ENCODE data around the gene BMP4.

DNA sequence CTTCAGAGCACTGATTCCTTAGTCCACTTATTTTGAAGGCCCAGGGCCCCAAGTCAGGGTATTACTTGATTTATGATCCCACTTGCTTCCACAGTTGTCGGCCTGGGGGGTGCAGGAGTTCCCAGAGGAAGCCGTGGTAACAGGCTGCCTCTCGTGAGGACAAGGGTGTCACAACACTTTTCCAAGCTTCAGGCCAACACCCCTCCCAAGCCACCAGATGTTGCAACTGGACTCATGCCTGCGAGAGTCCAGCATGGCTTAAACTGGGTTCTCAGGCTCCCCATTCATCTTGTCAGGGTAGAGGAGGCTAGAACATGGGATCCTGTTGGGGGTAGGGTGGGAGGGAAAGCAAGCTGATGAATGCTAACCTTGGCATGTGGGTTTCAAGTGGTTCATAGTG is 56.1 kb downstream of the BMP4 start:
- TF ChIP-seq CTCF (IDR thresholded peaks at IDR 0.05 in 2 of 3, conservative IDR thresholded peaks at IDR 0.05 in 1 of 3; ENCODE audit: control insufficient read depth in 2 of 3, extremely low read depth in 1 of 3, insufficient read depth in 1 of 3, low read depth in 3 of 3, low read length in 3 of 3) (no peak), POLR2AphosphoS5 (IDR thresholded peaks at IDR 0.05; ENCODE audit: low read length) (no peak), POLR2A (IDR thresholded peaks at IDR 0.05; ENCODE audit: low read depth, low read length) (no peak), PKNOX1 (IDR thresholded peaks at IDR 0.05) (no peak), ZNF384 (IDR thresholded peaks at IDR 0.05; ENCODE audit: borderline replicate concordance, low read depth, low read length) (no peak), POLR2AphosphoS2 (IDR thresholded peaks at IDR 0.05; ENCODE audit: low read depth, low read length) (no peak), EP300 (IDR thresholded peaks at IDR 0.05; ENCODE audit: borderline replicate concordance in 1 of 2, control insufficient read depth in 1 of 2, low read depth in 2 of 2, low read length in 2 of 2) (no peak), JUND (IDR thresholded peaks at IDR 0.05; ENCODE audit: low read depth, low read length) (no peak)
- TF ChIP-seq, protein P1, sequence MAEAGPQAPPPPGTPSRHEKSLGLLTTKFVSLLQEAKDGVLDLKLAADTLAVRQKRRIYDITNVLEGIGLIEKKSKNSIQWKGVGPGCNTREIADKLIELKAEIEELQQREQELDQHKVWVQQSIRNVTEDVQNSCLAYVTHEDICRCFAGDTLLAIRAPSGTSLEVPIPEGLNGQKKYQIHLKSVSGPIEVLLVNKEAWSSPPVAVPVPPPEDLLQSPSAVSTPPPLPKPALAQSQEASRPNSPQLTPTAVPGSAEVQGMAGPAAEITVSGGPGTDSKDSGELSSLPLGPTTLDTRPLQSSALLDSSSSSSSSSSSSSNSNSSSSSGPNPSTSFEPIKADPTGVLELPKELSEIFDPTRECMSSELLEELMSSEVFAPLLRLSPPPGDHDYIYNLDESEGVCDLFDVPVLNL (IDR thresholded peaks at IDR 0.05; ENCODE audit: low read depth, low read length): no peak

Data from GM12878 (cell line).